Measurements from ENCODE around the gene ARSD. TPM values are rescaled to one million over a fixed set of nuclear protein-coding genes. Genes with fewer than 3 reads are reported as not detected.
A peak's percentile ranks its signal among the peaks of the same experiment; 100 is the strongest.
"Not testable (repeated sequence)": the region's sequence is repeated elsewhere in the genome, so short reads cannot be mapped to it uniquely, and the experiment has no call there.

ARSD gene
- total RNA-seq, 1 donor from 2014 or later: 11.0 TPM

DNA sequence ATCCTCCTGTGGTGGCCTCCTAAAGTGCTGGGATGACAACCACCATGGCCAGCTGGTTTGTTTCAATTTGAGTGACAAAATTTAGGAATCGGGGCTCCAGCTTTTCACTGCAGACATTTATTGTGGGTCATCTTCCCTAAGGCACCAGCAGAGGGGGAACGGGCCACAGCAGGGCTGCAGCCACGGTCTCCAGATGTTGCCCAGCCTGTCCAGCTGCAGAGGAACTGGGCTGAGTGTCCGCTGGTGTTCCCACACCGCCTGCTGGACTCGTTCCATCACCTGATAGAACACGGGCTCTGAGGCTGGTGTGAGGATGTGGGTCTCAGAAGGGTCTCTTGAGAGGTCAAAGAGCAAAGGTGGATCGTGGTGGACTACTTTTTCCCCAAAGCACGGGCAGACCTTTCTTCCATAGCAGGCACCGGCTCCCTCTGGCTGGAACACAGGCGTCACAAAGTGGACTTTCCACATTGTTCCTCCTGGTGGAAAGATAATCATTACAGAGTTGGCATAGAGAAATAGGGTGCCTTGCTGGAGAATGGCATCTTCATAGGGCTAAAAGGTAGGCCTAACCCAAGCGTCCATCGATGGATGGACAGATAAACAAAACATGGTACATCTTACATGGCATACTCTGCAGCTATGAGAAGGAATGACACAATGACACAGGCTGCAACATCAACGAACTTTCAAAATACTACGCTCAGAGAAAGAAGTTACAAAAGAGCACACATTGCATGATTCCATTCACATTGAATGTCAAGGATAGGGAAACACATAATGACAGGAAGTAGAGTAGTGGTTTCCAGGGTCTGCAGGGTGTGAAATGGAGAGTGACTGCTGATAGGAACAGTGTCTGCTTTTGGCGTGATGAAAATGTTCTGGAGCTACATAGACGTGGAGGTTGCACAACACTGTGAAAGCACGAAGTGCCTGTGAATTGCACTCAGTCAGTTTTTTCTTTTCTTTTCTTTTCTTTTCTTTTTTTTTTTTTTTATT lies 5.9 kb upstream of the ARSD start:
- H3K27me3 ChIP-seq (ENCODE audit: control insufficient read depth in 3 of 3, insufficient read depth in 3 of 3, low read length in 3 of 3): no peaks in the 10 kb centered on the region
- no peaks in the 10 kb centered on the region for H3K36me3 ChIP-seq (ENCODE audit: control insufficient read depth in 3 of 3, insufficient read depth in 3 of 3, low read length in 3 of 3)
- H3K27ac ChIP-seq (ENCODE audit: low read depth, low read length): no peak overlapping the region
- H3K4me1 ChIP-seq (ENCODE audit: control insufficient read depth in 3 of 3, insufficient read depth in 3 of 3, low read length in 3 of 3): no peaks in the 10 kb centered on the region
- no peak overlapping the region for H3K9ac ChIP-seq (ENCODE audit: low read depth in 1 of 3, low read length in 3 of 3)
- H3K9me3 ChIP-seq (ENCODE audit: control insufficient read depth in 3 of 3, low read length in 3 of 3): no peaks in the 10 kb centered on the region
- H3K4me3 ChIP-seq (ENCODE audit: low read length in 3 of 3): no peak overlapping the region

DNA sequence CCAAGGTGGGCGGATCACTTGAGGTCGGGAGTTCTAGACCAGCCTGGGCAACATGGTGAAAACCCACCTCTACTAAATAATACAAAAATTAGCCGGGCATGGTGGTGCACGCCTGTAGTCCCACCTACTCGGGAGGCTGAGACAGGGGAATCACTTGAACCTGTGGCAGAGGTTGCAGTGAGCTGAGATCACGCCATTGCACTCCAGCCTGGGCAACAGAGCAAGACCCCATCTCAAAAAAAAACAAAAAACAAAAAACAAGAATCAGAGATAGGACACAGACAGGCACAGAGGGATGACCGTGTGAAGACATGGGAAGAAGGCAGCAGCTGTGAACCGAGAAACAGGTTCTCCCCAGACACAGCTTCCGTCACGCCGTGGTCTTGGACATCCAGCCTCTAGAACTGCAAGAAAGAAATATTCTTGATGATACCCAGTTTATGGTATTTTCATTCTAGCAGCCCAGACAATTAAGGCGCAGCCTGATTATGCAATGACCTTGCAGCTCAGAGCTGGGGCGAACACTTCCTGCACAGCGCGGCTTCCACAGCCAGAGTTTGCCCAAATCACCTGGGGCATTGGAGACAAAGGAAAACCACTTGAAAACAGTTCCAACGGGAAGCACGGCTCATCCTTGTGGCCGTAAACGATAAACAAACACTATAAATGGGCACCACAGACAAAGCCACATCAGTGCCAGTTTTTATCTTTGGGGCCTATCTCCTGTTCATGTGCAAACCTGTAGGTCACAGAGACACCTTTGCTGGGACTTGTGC lies 4.2 kb upstream of the ARSD start:
- Histone ChIP-seq H3K9ac (ENCODE audit: low read depth in 1 of 3, low read length in 3 of 3) (no peak overlapping the region), H3K36me3 (ENCODE audit: control insufficient read depth in 3 of 3, insufficient read depth in 3 of 3, low read length in 3 of 3) (no peaks in the 10 kb centered on the region), H3K4me3 (ENCODE audit: low read length in 3 of 3) (no peak overlapping the region), H3K9me3 (ENCODE audit: control insufficient read depth in 3 of 3, low read length in 3 of 3) (no peaks in the 10 kb centered on the region), H3K4me1 (ENCODE audit: control insufficient read depth in 3 of 3, insufficient read depth in 3 of 3, low read length in 3 of 3) (no peaks in the 10 kb centered on the region), H3K27me3 (ENCODE audit: control insufficient read depth in 3 of 3, insufficient read depth in 3 of 3, low read length in 3 of 3) (no peaks in the 10 kb centered on the region), H3K27ac (ENCODE audit: low read depth, low read length) (no peak overlapping the region)

DNA sequence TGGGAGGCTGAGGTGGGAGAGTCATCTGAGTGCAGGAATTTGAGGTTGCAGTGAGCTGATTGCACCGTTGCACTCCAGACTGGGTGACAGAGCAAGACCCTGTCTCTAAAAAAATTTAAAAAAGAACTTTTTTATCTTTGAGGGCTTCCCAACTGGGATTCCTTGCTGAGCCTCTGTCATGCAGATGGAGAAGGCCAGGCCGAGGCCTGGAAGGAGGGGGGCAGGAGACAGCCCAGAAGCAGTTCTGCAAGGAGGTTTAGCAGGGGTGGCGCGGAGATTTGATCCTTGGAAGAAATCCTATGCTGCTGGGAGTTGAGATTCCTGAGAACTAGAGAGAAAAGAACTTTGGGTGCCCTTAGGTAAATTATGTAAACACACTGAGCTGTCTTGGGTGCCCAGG lies 2.5 kb upstream of the ARSD start:
- no peaks in the 10 kb centered on the region for H3K36me3 ChIP-seq (ENCODE audit: control insufficient read depth in 3 of 3, insufficient read depth in 3 of 3, low read length in 3 of 3)
- H3K4me3 ChIP-seq (ENCODE audit: low read length in 3 of 3): no peak overlapping the region
- no peaks in the 10 kb centered on the region for H3K27me3 ChIP-seq (ENCODE audit: control insufficient read depth in 3 of 3, insufficient read depth in 3 of 3, low read length in 3 of 3)
- no peaks in the 10 kb centered on the region for H3K9me3 ChIP-seq (ENCODE audit: control insufficient read depth in 3 of 3, low read length in 3 of 3)
- H3K4me1 ChIP-seq (ENCODE audit: control insufficient read depth in 3 of 3, insufficient read depth in 3 of 3, low read length in 3 of 3): no peaks in the 10 kb centered on the region
- H3K9ac ChIP-seq (ENCODE audit: low read depth in 1 of 3, low read length in 3 of 3): no peak overlapping the region
- H3K27ac ChIP-seq (ENCODE audit: low read depth, low read length): no peak overlapping the region

DNA sequence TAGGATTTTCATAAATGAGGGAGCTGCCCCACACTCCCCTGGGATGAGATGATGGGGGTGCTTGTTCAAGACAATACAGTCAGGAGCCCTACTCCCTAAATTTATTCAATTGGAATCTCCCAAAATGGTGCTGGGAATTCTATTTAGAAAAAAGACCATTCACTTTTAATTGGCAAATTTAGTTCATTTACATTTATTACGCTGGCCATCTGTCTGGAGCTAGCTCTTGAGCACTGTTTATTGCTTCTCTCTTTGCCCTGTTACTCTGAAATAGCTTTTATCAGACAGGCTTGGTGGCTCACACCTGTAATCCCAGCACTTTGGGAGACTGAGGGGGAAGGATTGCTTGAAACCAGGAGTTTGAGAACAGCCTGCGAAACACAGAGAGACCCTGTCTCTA lies 2.0 kb upstream of the ARSD start:
- no peaks in the 10 kb centered on the region for H3K9me3 ChIP-seq (ENCODE audit: control insufficient read depth in 3 of 3, low read length in 3 of 3)
- no peak overlapping the region for H3K27ac ChIP-seq (ENCODE audit: low read depth, low read length)
- H3K36me3 ChIP-seq (ENCODE audit: control insufficient read depth in 3 of 3, insufficient read depth in 3 of 3, low read length in 3 of 3): no peaks in the 10 kb centered on the region
- H3K27me3 ChIP-seq (ENCODE audit: control insufficient read depth in 3 of 3, insufficient read depth in 3 of 3, low read length in 3 of 3): no peaks in the 10 kb centered on the region
- no peaks in the 10 kb centered on the region for H3K4me1 ChIP-seq (ENCODE audit: control insufficient read depth in 3 of 3, insufficient read depth in 3 of 3, low read length in 3 of 3)
- H3K4me3 ChIP-seq (ENCODE audit: low read length in 3 of 3): no peak overlapping the region
- no peak overlapping the region for H3K9ac ChIP-seq (ENCODE audit: low read depth in 1 of 3, low read length in 3 of 3)

DNA sequence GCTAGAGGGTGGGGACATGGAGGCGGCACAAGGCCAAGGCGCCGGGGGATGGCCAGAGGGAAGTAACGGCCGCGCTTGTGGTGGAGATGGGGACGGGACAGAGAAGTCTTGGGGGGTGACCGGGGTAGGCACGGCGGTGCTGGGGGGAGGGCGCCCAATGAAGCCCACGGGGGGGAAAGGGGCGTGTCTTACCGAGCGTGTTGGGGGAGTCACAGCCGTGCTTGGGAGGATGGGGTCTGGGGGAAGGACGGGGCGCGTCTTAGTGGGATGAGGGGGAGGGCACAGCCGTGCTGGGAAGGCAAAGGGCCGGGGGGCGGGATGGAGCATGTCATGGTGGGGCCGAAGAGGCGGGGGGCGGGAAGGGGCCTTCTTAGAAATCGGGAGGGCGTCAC lies 952 bp downstream of the ARSD start:
- H3K36me3 ChIP-seq (ENCODE audit: control insufficient read depth in 3 of 3, insufficient read depth in 3 of 3, low read length in 3 of 3): no peaks in the 10 kb centered on the region
- peak overlapping the region; percentile 86 for H3K27ac ChIP-seq (ENCODE audit: low read depth, low read length)
- no peaks in the 10 kb centered on the region for H3K4me1 ChIP-seq (ENCODE audit: control insufficient read depth in 3 of 3, insufficient read depth in 3 of 3, low read length in 3 of 3)
- H3K4me3 ChIP-seq (ENCODE audit: low read length in 3 of 3): peak overlapping the region in 1 of 3 donors; percentile 27
- H3K27me3 ChIP-seq (ENCODE audit: control insufficient read depth in 3 of 3, insufficient read depth in 3 of 3, low read length in 3 of 3): no peaks in the 10 kb centered on the region
- no peaks in the 10 kb centered on the region for H3K9me3 ChIP-seq (ENCODE audit: control insufficient read depth in 3 of 3, low read length in 3 of 3)
- H3K9ac ChIP-seq (ENCODE audit: low read depth in 1 of 3, low read length in 3 of 3): no peak overlapping the region

DNA sequence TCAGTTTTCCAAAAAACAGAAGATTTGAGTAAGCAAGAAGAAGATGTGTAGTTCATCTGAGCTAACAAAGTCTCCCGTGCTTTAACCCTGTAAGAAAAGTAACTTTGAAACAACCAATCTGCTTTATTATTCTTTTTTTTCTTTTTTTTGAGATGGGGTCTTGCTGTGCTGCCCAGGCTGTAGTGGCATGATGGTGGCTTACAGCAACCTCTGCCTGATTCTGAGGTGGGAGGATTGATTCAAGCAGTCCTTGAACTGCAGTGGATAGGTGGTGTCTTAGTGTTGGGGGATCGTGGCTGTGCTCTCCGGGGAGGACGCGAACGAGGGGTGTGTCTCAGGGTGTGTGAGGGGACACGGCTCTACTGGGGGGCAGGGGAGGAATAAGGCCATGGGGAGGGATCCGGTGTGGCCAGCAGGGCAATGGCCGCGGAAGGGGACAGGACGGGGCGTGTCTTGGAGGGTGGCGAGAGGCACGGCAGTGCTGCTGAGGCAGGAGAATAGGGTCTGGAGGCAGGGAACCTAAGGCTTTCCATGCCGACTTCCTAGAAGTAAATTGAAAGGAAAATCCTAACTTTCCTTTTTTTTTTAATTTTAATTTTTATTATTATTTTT lies 2.4 kb downstream of the ARSD start:
- no peak overlapping the region for H3K9ac ChIP-seq (ENCODE audit: low read depth in 1 of 3, low read length in 3 of 3)
- no peak overlapping the region for H3K27ac ChIP-seq (ENCODE audit: low read depth, low read length)
- H3K36me3 ChIP-seq (ENCODE audit: control insufficient read depth in 3 of 3, insufficient read depth in 3 of 3, low read length in 3 of 3): no peaks in the 10 kb centered on the region
- no peak overlapping the region for H3K4me3 ChIP-seq (ENCODE audit: low read length in 3 of 3)
- no peaks in the 10 kb centered on the region for H3K4me1 ChIP-seq (ENCODE audit: control insufficient read depth in 3 of 3, insufficient read depth in 3 of 3, low read length in 3 of 3)
- H3K9me3 ChIP-seq (ENCODE audit: control insufficient read depth in 3 of 3, low read length in 3 of 3): no peaks in the 10 kb centered on the region
- no peaks in the 10 kb centered on the region for H3K27me3 ChIP-seq (ENCODE audit: control insufficient read depth in 3 of 3, insufficient read depth in 3 of 3, low read length in 3 of 3)

DNA sequence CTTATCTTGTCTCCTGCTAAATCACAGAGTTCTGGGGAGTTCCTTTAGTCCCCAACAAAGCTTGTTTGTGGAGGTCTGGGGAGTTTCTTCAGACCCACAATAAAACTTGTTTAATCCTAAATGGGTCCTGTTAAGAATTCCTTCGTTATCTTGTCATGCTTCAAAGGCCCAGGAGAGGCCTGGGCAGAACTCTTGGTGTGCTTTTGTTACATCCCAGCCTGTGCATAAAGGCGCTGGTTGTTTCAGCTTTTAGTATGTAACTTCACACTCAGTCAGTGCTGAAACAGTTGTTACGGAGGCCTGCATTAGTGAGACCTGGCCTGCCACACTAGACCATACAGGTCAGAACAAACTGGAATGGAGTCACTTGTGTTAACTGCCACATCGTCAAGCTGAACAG lies 2.9 kb downstream of the ARSD start:
- H3K9me3 ChIP-seq (ENCODE audit: control insufficient read depth in 3 of 3, low read length in 3 of 3); H3K4me1 ChIP-seq (ENCODE audit: control insufficient read depth in 3 of 3, insufficient read depth in 3 of 3, low read length in 3 of 3); H3K27ac ChIP-seq (ENCODE audit: low read depth, low read length); H3K36me3 ChIP-seq (ENCODE audit: control insufficient read depth in 3 of 3, insufficient read depth in 3 of 3, low read length in 3 of 3); H3K9ac ChIP-seq (ENCODE audit: low read depth in 1 of 3, low read length in 3 of 3); H3K4me3 ChIP-seq (ENCODE audit: low read length in 3 of 3); H3K27me3 ChIP-seq (ENCODE audit: control insufficient read depth in 3 of 3, insufficient read depth in 3 of 3, low read length in 3 of 3): not testable (repeated sequence)

DNA sequence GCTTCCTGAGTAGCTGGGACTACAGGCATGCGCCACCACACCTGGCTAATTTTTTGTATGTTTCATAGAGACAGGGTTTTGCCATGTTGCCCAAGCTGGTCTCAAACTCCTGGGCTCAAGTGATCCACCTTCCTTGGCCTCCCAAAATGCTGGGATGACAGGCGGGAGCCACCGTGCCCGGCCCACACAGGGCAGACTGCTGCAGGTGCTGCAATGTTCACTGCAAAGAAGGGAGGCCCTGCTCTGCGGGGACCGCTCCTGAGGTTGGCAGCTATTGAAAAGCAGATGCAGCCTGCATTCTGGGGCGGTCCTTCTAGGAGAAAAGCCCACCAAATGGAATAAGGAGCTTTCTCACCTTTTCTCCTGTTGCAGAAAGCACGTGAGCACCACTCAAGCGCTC lies 5.0 kb downstream of the ARSD start:
- H3K9me3 ChIP-seq (ENCODE audit: control insufficient read depth in 3 of 3, low read length in 3 of 3): no peaks in the 10 kb centered on the region
- no peak overlapping the region for H3K9ac ChIP-seq (ENCODE audit: low read depth in 1 of 3, low read length in 3 of 3)
- no peaks in the 10 kb centered on the region for H3K27me3 ChIP-seq (ENCODE audit: control insufficient read depth in 3 of 3, insufficient read depth in 3 of 3, low read length in 3 of 3)
- peaks cover 0 to 2% (median 0%) of the 10 kb centered on the region in 3 donors for H3K36me3 ChIP-seq (ENCODE audit: control insufficient read depth in 3 of 3, insufficient read depth in 3 of 3, low read length in 3 of 3)
- no peak overlapping the region for H3K27ac ChIP-seq (ENCODE audit: low read depth, low read length)
- no peaks in the 10 kb centered on the region for H3K4me1 ChIP-seq (ENCODE audit: control insufficient read depth in 3 of 3, insufficient read depth in 3 of 3, low read length in 3 of 3)
- H3K4me3 ChIP-seq (ENCODE audit: low read length in 3 of 3): no peak overlapping the region

DNA sequence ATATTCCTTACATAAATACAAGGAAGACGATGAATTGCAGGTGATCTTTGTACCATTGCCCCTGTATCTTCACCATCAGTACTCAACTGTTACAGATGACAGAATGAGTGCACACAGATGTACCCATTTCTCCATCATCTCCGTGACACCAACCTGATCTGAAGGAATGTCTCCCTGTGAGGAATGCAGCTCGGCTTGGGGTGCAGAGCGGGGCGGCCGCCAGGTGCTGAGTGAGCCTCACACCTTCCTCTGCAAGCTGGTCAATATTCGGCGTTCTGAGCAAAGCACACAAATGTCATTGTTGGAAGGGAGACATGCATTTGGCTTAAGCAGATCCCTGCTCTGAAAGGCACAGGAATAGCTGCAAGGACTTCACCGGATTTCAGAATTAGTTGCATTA lies 7.4 kb downstream of the ARSD start:
- peaks cover 0 to 2% (median 0%) of the 10 kb centered on the region in 3 donors for H3K36me3 ChIP-seq (ENCODE audit: control insufficient read depth in 3 of 3, insufficient read depth in 3 of 3, low read length in 3 of 3)
- H3K4me3 ChIP-seq (ENCODE audit: low read length in 3 of 3): no peak overlapping the region
- H3K4me1 ChIP-seq (ENCODE audit: control insufficient read depth in 3 of 3, insufficient read depth in 3 of 3, low read length in 3 of 3): no peaks in the 10 kb centered on the region
- no peaks in the 10 kb centered on the region for H3K9me3 ChIP-seq (ENCODE audit: control insufficient read depth in 3 of 3, low read length in 3 of 3)
- no peak overlapping the region for H3K27ac ChIP-seq (ENCODE audit: low read depth, low read length)
- no peak overlapping the region for H3K9ac ChIP-seq (ENCODE audit: low read depth in 1 of 3, low read length in 3 of 3)
- no peaks in the 10 kb centered on the region for H3K27me3 ChIP-seq (ENCODE audit: control insufficient read depth in 3 of 3, insufficient read depth in 3 of 3, low read length in 3 of 3)

DNA sequence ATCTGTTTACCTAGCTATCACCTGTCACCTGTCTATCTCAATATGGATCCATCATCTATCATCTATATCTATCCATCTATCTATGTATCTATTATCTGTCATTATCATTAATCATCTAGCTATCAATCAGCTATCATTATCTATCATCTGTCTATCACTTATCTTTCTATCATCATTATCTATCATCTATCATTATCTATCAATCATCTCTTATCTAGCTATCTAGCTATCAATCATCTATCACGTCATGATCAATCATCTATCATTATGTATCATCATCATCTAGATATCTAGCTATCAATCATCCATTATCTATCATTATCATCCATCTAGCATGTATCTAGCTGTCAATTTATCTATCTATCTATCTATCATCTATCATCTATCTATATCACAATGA lies 7.9 kb downstream of the ARSD start:
- Histone ChIP-seq H3K4me1 (ENCODE audit: control insufficient read depth in 3 of 3, insufficient read depth in 3 of 3, low read length in 3 of 3) (no peaks in the 10 kb centered on the region), H3K27me3 (ENCODE audit: control insufficient read depth in 3 of 3, insufficient read depth in 3 of 3, low read length in 3 of 3) (no peaks in the 10 kb centered on the region), H3K9me3 (ENCODE audit: control insufficient read depth in 3 of 3, low read length in 3 of 3) (no peaks in the 10 kb centered on the region), H3K27ac (ENCODE audit: low read depth, low read length) (no peak overlapping the region), H3K9ac (ENCODE audit: low read depth in 1 of 3, low read length in 3 of 3) (no peak overlapping the region), H3K4me3 (ENCODE audit: low read length in 3 of 3) (no peak overlapping the region), H3K36me3 (ENCODE audit: control insufficient read depth in 3 of 3, insufficient read depth in 3 of 3, low read length in 3 of 3) (peaks cover 0 to 2% (median 0%) of the 10 kb centered on the region in 3 donors)
